Femur (tissue), 1 donor: ENCODE data around the gene ATP6V1F.

Source experiments
- DNase-seq: peaks from one replicate; pipeline ENCODE4 v3.0.0-alpha.2; 2017

The ATP6V1F gene

GRCh38 chr7:128862571-128863432, at the start of gene ATP6V1F:
TSS of gene ATP6V1F (plus strand) at chr7:128862856. CDS start at chr7:128862905, 49 bp downstream.
- DNase-seq: peak; percentile 100

GRCh38 chr7:128814499-128814898, 48.2 kb upstream of the ATP6V1F start:
- peak; percentile 61 for DNase-seq

- no peak for DNase-seq
Observed at GRCh38 chr7:128815289-128815942, 47.2 kb upstream of the ATP6V1F start.

GRCh38 chr7:128818694-128819093, 44.0 kb upstream of the ATP6V1F start:
- DNase-seq: no peak

- no peak for DNase-seq
Observed at GRCh38 chr7:128821724-128822123, 40.9 kb upstream of the ATP6V1F start.

- DNase-seq: no peak
Observed at GRCh38 chr7:128826512-128826911, 36.1 kb upstream of the ATP6V1F start.

- DNase-seq: no peak
Observed at GRCh38 chr7:128826916-128827247, 35.8 kb upstream of the ATP6V1F start.

- DNase-seq: peak; percentile 64
Observed at GRCh38 chr7:128827248-128827958, 35.3 kb upstream of the ATP6V1F start.

GRCh38 chr7:128827971-128828711, 34.5 kb upstream of the ATP6V1F start:
- DNase-seq: no peak

GRCh38 chr7:128829391-128830166, 33.1 kb upstream of the ATP6V1F start:
- peak; percentile 62 for DNase-seq

GRCh38 chr7:128830231-128831177, 32.2 kb upstream of the ATP6V1F start, which contains the start of gene FLNC:
TSS of gene FLNC (plus strand) at chr7:128830406. CDS start at chr7:128830638, 232 bp downstream.
- DNase-seq: peak; percentile 84

- peak; percentile 89 for DNase-seq
Observed at GRCh38 chr7:128831178-128831993, 31.3 kb upstream of the ATP6V1F start.

GRCh38 chr7:128831994-128832879, 30.4 kb upstream of the ATP6V1F start:
- DNase-seq: peak; percentile 89

GRCh38 chr7:128832880-128833147, 29.8 kb upstream of the ATP6V1F start:
- DNase-seq: no peak

- peak; percentile 94 for DNase-seq
Observed at GRCh38 chr7:128833148-128833945, 29.3 kb upstream of the ATP6V1F start.

GRCh38 chr7:128833946-128834325, 28.7 kb upstream of the ATP6V1F start:
- DNase-seq: no peak

GRCh38 chr7:128835231-128835751, 27.4 kb upstream of the ATP6V1F start:
- DNase-seq: peak; percentile 17
